ENCODE measurements around the gene CLINT1. TPM values are rescaled to one million over a fixed set of nuclear protein-coding genes. Genes with fewer than 3 reads are reported as not detected.
A peak's percentile ranks its signal among the peaks of the same experiment; 100 is the strongest.
"Not testable (repeated sequence)": the region's sequence is repeated elsewhere in the genome, so short reads cannot be mapped to it uniquely, and the experiment has no call there.

CLINT1 gene
- total RNA-seq (2014; rRNA removed; shearing (Covaris generic)) = 70.0 and 101 TPM in 2 replicates

DNA sequence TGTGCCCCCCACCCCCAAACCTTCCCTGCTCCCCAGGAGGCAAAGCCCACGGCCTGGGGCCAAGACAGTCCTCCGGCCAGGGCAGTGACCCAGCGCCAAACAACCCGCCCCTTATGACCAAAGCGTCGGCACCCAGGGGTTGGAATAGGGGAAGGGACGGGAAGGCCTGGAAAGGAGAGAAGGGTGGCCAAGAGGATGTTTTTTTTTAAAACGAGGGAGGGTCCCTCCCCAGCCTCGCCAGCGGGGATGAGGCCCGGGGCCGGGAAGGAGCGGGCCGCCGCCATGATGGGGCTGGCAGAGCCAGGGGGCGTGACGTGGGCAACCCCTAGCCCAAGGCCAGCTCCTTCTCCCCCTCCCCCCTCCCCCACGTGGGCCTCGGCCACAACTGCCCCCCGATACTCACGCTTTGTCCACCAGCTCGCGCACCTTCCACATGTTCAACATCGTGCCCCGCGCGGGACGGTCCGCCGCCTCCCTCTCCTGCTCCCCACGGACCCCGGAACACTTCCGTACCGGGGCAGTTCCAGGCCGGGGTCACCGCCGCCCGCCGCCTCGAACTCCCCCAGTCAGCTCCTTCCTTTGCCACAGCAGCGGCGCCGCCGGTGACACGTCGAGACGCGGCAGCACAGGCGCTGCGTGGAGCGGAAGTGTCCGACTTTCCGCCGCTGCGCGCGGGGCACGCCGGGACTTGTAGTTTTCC, at the start of gene CLINT1:
CLINT1 (minus strand) TSS at position 619 of the 700 bp plus-strand sequence; CDS start at position 444, 175 bp downstream.
- DNase-seq (ENCODE audit: low spot score) = peak; percentile 90

DNA sequence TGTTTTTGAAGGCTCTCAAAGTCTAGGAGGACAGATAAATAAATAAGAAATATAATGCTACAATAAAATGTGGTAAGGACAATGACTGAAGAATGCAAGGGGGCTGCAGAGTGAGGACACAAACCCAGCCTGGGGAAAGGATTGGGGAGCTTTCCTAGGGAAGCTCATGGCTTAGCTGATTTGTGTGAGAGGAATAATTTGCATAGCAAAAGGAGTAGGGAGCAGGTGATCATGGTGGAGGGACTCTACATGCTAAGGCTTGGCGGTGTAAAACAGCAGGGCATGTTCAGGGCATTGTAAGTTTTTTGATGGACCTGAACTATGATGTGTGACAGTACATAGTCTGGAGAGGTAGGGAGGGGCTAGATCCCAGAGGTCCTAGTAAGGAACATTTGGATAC, 49.5 kb upstream of the CLINT1 start:
- DNase-seq (ENCODE audit: low spot score) = no peak

DNA sequence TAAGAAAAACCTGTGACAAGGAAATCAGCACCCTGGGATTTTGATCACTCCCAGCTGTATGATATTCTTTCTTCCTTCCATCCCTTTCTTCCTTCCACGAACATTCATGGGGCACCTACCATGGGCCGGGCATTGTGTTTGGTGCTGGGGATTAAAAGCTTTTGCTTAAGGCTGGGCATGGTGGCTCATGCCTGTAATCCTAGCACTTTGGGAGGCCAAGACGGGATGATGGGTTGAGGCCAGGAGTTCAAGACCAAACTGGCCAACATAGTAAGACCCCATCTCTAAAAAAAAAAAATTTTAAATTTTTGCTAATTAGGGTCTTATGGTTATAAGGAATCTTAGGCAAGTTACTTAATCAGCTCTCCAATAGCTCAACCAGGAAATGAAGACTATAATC, 48.5 kb upstream of the CLINT1 start:
- DNase-seq (ENCODE audit: low spot score) = no peak

DNA sequence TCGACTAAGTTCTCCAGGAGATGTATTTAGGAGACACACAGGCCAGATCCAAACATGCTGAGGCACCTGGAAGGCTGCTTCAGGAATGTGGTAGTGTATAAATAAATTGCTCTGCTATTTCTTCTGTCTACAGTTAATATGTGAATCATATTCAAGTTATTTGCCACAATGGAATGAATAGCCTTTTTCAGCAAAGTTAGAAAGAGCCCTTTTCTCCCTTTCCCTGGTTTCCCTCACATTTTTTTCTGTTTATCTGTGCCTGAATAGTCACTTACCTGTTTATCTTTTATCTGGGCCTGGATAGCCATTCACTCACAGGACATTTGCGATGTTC, 44.1 kb upstream of the CLINT1 start:
- DNase-seq (ENCODE audit: low spot score) = no peak

DNA sequence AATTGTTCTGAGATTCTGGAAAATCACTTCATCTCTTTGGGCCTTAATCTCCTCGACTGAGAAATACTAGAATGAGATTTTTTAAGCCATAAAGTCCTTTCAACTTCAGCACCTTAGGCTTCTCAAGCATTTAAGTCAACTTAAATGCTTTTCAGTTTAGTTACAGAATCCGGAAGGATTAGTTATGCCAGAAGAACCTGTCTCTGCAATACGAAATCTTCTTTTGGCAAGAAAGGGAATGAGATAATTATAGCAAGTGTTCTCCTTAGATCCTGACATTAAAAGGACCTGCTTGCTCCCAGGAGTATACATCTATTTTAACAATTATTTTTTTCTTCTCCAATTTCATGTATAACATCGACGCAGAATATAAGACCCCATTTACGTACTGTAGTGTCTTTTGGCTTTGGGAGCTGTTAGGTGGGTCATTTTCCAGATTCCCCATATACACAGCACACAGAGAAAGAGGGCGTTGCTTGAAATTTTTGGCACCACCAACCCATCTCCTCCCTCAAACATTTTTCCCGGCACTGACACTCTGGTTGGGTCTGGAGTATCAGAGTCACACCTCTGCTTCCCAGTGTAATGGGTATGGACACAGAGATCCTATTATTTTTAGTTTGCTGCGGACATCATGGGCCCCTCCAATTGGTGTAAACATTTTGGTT, 43.6 kb upstream of the CLINT1 start:
- DNase-seq (ENCODE audit: low spot score) = no peak

DNA sequence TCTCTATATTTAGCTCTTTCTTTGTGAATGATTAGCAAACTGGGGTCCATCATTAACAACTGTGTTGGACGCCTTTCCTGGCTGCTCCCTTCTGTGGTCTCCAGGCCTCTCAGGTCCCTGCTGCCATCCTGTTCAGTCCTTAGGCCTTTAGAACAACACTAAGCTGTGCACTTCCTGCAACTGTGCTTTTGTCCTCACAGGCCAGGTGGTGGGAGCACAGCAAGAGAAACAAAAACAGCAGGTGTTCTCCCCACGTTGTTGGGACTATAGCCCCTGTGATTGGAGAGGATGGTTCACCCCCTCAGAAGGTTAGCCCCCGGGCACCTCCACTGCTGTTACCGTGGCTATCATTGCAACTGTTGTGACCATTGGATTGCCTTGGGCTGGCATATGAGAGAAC, 41.7 kb upstream of the CLINT1 start:
- no peak for DNase-seq (ENCODE audit: low spot score)

DNA sequence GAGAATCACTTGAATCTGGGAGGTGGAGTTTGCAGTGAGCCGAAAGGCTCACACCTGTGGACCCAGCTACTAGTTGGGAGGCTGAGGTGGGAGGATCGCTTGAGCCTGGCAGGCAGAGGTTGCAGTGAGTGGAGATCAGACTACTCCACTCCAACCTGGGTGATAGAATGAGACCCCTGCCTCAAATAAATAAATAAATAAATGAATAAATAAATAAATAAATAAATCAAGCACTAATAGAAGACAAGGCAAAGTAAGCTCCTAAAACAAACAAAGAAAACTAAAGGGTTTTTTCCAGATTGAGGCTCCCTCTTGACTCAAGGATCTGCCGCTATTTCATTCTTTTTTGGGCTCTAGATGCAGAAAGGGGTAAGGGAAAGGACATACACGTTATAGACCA, 34.7 kb upstream of the CLINT1 start:
- DNase-seq (ENCODE audit: low spot score) = no peak

DNA sequence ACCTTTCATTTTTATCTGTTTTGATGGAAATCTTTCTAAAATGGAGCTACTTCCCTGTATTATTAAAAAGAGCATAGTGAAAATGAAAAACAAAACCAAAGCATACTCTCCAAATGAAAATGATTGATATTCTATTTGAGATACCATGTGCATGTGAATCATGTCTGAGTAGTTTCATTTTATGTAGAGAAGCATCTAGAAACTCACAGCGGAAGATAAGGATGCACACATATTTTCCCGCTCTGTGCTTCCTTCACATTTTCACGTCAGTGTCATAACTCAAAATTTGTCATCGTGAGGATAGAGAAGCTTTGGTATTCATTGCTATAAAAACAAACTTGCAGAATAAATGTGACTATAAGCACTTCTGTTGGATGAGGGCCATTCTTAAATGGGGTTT, 34.0 kb upstream of the CLINT1 start:
- DNase-seq (ENCODE audit: low spot score) = no peak

DNA sequence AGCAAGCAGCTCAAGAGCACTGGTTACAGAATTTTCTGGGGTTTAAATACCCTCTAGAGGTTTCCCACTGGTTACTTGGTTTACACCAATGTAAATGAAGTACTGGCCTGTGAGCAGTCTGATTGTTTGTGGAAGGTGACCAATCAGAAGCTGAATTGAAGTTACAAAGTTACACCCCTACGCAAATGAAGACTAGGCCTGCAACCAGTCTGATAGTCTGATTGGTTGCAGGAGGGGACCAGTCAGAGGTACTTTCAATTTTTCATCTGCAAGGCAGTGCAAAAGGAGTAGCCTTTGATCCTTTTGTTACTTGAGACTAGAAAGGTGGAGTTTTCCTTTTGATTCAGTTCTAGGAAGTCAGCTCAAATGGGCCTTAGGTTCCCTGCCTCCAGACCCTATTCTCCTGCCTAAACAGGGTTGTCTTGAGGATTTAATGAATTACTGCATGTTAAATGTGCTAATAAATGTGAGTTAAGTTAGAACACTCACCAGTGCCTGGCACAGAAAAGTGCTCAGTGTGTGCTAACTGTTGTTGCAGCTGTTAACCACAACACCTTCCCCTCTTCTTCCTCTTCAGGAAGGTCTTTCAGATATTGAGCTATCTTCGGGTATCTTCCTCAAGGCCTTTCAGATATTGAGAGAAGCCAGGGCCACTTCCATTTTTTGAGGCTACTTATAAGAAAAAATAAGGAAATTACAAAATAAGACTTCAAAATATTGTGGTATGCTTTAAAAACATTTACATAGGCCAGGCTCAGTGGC, 32.1 kb upstream of the CLINT1 start:
- DNase-seq (ENCODE audit: low spot score) = no peak

DNA sequence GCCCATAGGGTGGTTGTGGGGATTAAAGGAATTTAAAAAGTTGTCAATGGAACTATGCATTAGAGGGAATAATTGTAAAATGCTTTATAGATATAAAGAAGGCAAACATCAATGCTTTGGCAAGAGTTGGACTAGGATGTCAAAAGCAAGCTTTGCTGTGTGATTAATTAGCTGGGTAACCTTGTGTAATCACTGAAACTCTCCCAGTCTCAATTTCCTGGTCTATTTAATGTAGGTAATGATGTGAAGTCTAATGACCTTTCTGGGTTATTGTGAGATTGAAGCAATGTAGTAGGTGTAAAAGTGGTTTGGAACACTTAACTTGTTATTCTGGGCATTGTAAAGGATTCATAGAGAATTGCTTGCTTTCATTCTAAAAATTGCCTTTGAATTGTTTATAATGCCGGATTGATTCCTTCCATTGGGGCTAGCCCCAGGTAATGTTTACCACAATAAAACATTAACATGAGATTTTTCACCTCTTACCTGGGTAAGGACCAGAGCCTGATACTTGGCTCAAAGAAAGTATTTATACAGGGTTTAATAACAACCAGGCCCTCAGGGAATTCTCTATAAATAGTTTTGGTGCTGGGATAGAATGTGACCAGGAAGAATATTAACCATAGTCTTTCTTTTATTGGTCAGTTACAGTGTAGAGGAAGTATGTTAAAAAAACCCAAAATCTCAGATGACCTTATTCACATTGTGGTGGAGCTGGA, 30.0 kb upstream of the CLINT1 start:
- peak; percentile 36 for DNase-seq (ENCODE audit: low spot score)

DNA sequence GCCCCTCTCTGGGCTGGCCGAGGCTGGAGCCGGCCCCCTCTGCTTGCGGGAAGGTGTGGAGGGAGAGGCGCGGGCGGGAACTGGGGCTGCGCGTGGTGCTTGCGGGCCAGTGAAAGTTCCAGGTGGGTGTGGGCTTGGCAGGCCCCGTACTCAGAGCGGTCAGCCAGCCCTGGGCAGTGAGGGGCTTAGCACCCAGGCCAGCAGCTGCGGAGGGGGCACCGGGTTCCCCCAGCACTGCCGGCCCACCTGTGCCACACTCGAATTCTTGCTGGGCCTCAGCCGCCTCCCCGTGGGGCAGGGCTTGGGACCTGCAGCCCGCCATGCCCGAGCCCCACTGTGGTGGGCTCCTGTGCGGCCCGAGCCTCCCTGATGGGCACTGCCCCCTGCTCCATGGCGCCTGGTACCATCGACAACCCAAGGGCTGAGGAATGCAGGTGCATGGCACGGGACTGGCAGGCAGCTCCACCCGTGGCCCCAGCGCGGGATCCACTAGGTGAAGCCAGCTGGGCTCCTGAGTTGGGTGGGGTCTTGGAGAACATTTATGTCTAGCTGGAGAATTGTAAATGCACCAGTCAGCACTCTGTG, 27.9 kb upstream of the CLINT1 start:
- no peak for DNase-seq (ENCODE audit: low spot score)

DNA sequence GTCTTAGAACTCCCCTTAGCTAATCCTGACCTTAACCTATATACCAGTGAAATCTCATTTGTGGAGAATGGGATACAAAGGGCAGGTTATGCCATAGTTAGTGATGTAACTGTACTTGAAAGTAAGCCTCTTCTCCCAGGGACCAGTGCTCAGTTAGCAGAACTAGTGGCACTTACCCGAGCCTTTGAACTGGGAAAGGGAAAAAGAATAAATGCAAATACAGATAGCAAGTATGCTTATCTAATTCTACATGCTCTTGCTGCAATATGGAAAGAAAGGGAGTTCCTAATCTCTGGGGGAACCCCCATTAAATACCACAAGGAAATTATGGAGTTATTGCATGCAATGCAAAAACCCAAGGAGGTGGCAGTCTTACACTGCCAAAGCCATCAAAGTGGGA, 26.1 kb upstream of the CLINT1 start:
- not testable (repeated sequence) for DNase-seq (ENCODE audit: low spot score)

DNA sequence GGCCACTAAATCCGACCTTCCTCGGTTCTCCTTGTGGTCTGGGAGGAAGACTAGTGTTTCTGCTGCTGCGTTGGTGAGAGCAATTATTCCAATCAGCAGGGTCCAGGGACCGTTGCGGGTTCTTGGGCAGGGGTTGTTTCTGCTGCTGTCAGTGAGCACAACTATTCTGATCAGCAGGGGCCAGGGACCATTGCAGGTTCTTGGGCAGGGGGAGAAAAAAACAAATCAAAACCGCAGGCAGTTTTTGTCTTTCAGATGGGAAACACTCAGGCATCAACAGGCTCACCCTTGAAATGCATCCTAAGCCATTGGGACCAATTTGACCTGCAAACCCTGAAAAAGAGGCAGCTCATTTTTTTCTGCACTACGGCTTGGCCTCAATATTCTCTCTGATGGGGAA, 22.6 kb upstream of the CLINT1 start:
- DNase-seq (ENCODE audit: low spot score) = not testable (repeated sequence)

DNA sequence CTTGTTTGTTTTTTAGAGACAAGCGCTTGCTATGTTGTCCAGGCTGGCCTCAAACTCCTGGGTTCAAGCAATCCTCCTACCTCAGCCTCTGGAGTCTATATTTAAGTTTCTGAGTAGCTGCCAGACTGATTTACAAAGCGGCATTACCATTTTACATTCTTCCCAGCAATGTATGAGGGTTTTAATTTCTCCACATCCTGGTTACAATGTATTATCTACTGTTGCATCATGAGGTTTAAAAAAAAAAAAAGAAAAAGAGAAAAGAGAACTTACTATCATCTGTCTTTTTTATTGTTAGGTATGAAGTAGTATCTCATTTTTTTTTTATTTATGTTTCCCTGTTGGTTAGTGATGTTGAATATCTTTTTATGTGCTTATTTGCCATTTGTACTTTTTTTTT, 18.9 kb upstream of the CLINT1 start:
- no peak for DNase-seq (ENCODE audit: low spot score)

DNA sequence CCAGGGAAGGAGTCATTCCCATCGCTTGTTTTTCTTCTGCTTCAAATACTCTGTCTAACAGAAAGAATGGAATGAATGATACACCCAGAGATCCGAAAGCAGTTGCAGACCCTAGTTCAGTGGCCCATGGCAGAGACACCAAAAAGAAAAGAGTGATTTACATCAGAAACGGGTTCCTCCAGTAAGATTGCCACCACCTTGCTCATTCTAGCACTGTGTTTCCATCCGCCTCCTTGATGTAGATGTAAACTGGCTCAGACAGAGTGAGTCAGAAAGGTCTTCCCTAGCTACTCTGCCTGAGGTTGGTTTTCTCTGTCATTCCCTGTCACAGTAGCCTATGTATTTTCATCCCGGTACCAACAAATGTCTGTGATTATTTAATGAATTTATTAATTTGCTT, 15.9 kb upstream of the CLINT1 start:
- no peak for DNase-seq (ENCODE audit: low spot score)

DNA sequence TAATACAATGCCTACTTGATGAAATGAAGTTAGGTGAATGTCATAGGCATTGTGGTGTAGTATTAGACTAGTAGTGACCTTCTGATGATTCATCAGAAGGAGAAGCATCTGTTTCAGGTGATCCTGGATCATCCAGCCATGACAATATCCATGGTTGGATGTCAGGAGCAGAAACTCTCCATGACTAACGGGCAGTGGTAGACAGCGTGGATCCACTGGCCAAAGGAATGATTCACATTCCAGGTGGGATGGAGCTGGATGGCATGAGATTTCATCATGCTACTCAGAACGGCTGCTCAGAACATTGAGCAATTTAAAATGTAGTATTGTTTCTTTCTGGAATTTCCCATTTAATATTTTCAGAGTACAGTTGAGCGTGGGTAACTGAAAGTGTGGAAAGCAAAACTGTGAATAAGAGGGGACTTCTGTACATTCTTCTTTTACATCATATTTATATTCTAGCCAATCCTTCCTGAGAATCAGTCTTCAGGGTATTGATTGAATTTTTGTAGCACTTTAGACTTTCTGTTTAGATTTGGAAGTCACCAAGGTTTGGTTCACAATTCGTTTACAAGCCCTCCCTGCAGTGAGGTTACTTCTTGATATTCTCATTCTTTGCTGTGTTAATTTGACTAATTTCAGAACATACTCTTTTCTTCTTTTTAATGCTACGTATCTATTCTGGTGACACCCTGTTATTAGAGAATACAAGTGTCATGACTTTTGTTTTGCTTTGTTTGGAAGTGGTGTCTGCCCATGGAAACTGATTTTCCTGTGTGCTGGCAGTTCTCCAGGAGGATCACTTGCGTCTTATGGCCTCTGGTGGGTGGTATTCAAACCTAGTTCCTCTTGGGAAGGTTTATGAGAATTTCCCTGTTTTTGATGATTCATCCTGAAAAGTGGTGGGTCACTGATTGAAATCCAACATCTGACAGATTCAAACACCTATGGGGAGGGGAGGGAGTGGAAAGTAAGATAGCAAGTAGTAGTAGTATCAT, 12.2 kb upstream of the CLINT1 start:
- DNase-seq (ENCODE audit: low spot score) = peak; percentile 22

DNA sequence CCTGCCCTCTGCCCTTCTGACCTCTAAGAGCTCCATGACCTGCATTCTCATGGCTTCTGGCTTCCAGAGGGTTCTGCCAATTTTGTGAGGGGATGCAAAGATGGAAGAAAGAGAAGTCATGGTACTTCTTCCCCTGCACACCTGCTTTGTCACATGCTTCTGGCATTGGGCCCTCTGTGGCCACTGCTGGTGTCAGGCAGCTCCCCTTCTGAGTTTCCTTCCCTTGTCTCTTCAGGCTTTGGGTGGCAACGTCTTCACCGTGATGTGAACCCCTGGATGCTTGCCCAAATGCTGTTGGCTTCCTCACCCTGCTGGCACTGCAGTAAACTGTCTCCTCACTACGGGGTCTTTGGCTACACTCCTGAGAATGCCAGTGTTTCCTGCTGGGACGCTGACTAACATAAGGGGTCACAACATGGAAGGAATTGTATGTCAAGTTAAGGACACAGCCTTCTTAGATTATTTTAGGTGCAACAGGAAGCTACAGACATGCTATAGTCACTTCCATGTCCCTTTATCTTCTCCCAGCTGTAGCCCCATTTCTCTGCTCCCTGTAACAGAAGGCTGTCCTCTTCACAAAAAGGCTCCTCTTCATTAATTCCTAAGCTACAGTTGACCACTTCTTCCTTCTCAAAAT, 8.9 kb upstream of the CLINT1 start:
- no peak for DNase-seq (ENCODE audit: low spot score)

DNA sequence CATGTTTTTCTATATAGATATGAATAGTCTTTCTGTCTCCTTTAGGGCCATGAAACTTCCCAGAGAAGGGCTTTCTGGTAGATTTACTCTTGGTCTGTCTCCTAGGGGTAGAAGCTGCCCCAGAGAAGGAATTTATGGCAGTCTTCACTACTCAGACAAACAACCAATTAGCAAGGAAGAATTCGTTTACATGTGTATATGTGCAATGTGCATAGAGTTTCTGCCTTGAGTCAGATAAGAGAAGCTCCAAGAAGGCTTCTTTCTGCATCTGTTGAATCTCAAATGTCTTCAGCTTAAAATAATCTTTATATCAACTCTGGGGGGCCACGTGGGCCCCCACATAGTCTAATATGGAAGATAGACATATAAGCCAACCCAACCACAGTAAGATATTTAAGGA, 7.6 kb upstream of the CLINT1 start:
- no peak for DNase-seq (ENCODE audit: low spot score)

DNA sequence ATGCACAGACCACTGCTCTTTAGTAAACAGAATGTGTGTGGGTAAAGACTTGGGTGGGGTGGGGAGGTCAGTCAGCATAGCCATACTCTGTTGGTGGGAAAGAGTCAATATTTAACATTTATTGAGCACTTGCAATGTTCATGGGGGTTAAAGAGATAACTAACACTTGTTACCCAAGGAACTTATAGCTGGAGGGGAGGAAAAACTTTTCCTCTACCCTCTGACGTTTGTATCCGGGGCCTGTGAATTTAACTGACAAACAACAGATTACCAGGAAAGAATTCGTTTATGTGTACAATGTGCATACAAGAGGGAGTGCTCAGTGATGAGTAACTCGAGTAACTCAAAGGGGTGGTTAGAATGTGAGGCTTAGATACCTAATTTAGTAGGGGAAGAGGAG, 6.8 kb upstream of the CLINT1 start:
- no peak for DNase-seq (ENCODE audit: low spot score)

DNA sequence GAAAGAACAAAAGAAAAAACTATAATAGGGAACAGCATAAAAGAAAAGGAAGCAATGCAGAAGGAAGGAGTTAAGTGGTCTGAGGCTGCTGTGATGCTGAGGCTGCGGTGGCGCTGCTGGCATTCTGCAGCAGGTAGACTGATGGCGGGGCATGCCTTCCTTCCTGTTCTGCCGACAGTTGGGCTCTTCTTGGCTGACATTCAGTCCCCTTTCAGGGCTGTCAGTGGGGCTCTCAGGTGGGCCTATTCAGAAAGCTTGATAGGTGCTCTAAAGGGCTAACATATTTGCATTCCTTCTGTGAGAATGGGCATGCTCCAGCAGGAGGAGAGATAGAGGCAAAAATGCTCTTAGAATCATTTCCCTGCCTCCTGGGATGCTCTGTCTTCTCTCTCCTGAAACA, 5.1 kb upstream of the CLINT1 start:
- DNase-seq (ENCODE audit: low spot score) = no peak
